Testis (tissue), 3 donors: Measurements from ENCODE around the gene KCTD1. TPM values are rescaled to one million over a fixed set of nuclear protein-coding genes. Genes with fewer than 3 reads are reported as not detected.

ENCODE experiments used
- DNase-seq: peaks from one replicate; pipeline ENCODE4 v3.0.0-alpha.2; 2019
- H3K27ac ChIP-seq, 2 donors: fragments of 200-600 bp; sonication (generic); one replicate each; pipeline ENCODE4 v1.5.1; 2019
- H3K27me3 ChIP-seq: fragments of 200-600 bp; sonication (generic); one replicate; pipeline ENCODE4 v1.5.1; 2019
- H3K36me3 ChIP-seq: fragments of 200-600 bp; sonication (generic); one replicate; pipeline ENCODE4 v1.5.1; 2017; ENCODE audit warnings: low read depth; ENCODE audit errors: missing control alignments
- H3K4me1 ChIP-seq: fragments of 200-600 bp; sonication (generic); one replicate; pipeline ENCODE4 v1.5.1; 2019
- H3K4me3 ChIP-seq, 2 donors: fragments of 200-600 bp; sonication (generic); one replicate each; pipeline ENCODE4 v1.5.1; 2017 to 2019
- H3K9me3 ChIP-seq: fragments of 200-600 bp; sonication (generic); one replicate; pipeline ENCODE4 v1.5.1; 2017
- CTCF ChIP-seq, 3 experiments: fragments of 450-650 bp in 2 of 3; fragments of 200-600 bp in 1 of 3; sonication (generic) in 1 of 3; IDR thresholded peaks; one replicate each; pipeline ENCODE4 v1.5.1; 2016 to 2019; ENCODE audit warnings: antibody characterized with exemption in 3 of 3, mild to moderate bottlenecking in 2 of 3, moderate library complexity in 1 of 3
- POLR2A ChIP-seq: fragments of 450-650 bp; IDR thresholded peaks from one replicate; pipeline ENCODE4 v1.6.1; 2017; ENCODE audit warnings: antibody characterized with exemption, mild to moderate bottlenecking, moderate library complexity
- WGBS, 2 donors: methylation state at CpG; one replicate each; pipeline ENCODE4 v1.1.5; 2018; 5-methylcytosine and 5-hydroxymethylcytosine counted together
- intact Hi-C: fragments of 100-400 bp; cut with DNase I; formaldehyde crosslinking; loops from one replicate; pipeline ENCODE4 v1.15.1; 2023; ENCODE audit warnings: low total_unique reads
- polyA plus RNA-seq: library from polyadenylated mRNA; stranded (reverse); fragments of 350-450 nt; fragmentation: Illumina TruSeq; extraction: RNeasy Lipid Tissue Mini Kit (QIAGEN cat#74804); gene quantifications from one replicate; pipeline ENCODE4 v1.2.3, GENCODE V29; 2014; ENCODE audit warnings: low read depth, low replicate concordance; ENCODE audit not compliant: insufficient read depth
- total RNA-seq, 2 donors: library from RNA; depleted of rRNA; stranded (reverse); fragments of >200 nt; gene quantifications; one replicate each; pipeline ENCODE4 v1.2.3, GENCODE V29; 2016

Gene KCTD1
- total and polyA plus RNA-seq, 3 donors from 2014 or later: 13.1 to 19.9 (median 19.6) TPM

GRCh38 chr18:26454192-26454591 lies 94.2 kb downstream of the KCTD1 start:
- DNase-seq: no peak
- no peak overlapping the region for H3K27ac ChIP-seq
- 91 to 97% methylated on average over 3 of the region's 3 CpGs for WGBS, 2 donors
- H3K9me3 ChIP-seq: no peaks in the 10 kb centered on the region
- TF ChIP-seq CTCF (IDR thresholded peaks at IDR 0.05) (no peak), POLR2A (no peak)
- no peaks in the 10 kb centered on the region for H3K4me1 ChIP-seq
- H3K36me3 ChIP-seq: no peaks in the 10 kb centered on the region
- H3K27me3 ChIP-seq: no peaks in the 10 kb centered on the region
- no peak overlapping the region for H3K4me3 ChIP-seq
- intact Hi-C loops: no loop called here

- H3K4me1 ChIP-seq: no peaks in the 10 kb centered on the region
- WGBS, 2 donors: 90 to 94% methylated on average over 4 of the region's 4 CpGs
- TF ChIP-seq CTCF (IDR thresholded peaks at IDR 0.05): no peak
- TF ChIP-seq POLR2A: no peak
- no peak for DNase-seq
- no peak overlapping the region for H3K27ac ChIP-seq
- no peaks in the 10 kb centered on the region for H3K36me3 ChIP-seq
- intact Hi-C loops: no loop called here
- no peaks in the 10 kb centered on the region for H3K9me3 ChIP-seq
- no peaks in the 10 kb centered on the region for H3K27me3 ChIP-seq
- no peak overlapping the region for H3K4me3 ChIP-seq
Observed at GRCh38 chr18:26453386-26453901, 94.9 kb downstream of the KCTD1 start.

GRCh38 chr18:26450989-26451682 lies 97.2 kb downstream of the KCTD1 start:
- H3K4me3 ChIP-seq: no peak overlapping the region
- H3K27me3 ChIP-seq: no peaks in the 10 kb centered on the region
- TF ChIP-seq POLR2A (no peak), CTCF (IDR thresholded peaks at IDR 0.05) (no peak)
- no peaks in the 10 kb centered on the region for H3K4me1 ChIP-seq
- intact Hi-C loops: no loop called here
- H3K36me3 ChIP-seq: no peaks in the 10 kb centered on the region
- H3K9me3 ChIP-seq: no peaks in the 10 kb centered on the region
- DNase-seq: no peak
- H3K27ac ChIP-seq: no peak overlapping the region
- WGBS, 2 donors: 89 to 90% methylated on average over 8 of the region's 8 CpGs

- Histone ChIP-seq H3K4me3 (no peak overlapping the region), H3K27me3 (no peaks in the 10 kb centered on the region), H3K9me3 (no peaks in the 10 kb centered on the region), H3K4me1 (no peaks in the 10 kb centered on the region), H3K27ac (no peak overlapping the region), H3K36me3 (no peaks in the 10 kb centered on the region)
- WGBS, 2 donors: 72 to 76% methylated on average over 8 of the region's 8 CpGs
- TF ChIP-seq CTCF (IDR thresholded peaks at IDR 0.05) (no peak), POLR2A (no peak)
- no peak for DNase-seq
- intact Hi-C loops: no loop called here
Observed at GRCh38 chr18:26448714-26449159, 99.6 kb downstream of the KCTD1 start.

- Histone ChIP-seq H3K36me3 (no peaks in the 10 kb centered on the region), H3K27me3 (no peaks in the 10 kb centered on the region), H3K9me3 (no peaks in the 10 kb centered on the region), H3K4me3 (no peak overlapping the region), H3K4me1 (no peaks in the 10 kb centered on the region), H3K27ac (no peak overlapping the region)
- no peak for DNase-seq
- TF ChIP-seq POLR2A (no peak), CTCF (IDR thresholded peaks at IDR 0.05) (no peak)
- intact Hi-C loops: no loop called here
Observed at GRCh38 chr18:26443853-26444252, 104.5 kb downstream of the KCTD1 start.
